HCT116 (cell line): Measurements from ENCODE around the gene LRRC9. TPM values are rescaled to one million over a fixed set of nuclear protein-coding genes. Genes with fewer than 3 reads are reported as not detected.

Experiments
- ATAC-seq: fragments of 200-7000 bp; cut with Tn5 transposase; 2 replicates; pipeline ENCODE4 v1.9.1; 2020; ENCODE audit warnings: mild to moderate bottlenecking, moderate library complexity
- BruUV-seq: library from RNA; stranded (reverse); fragments of 400-500 nt; replicated peaks from 2 replicates; lab custom pipeline; 2021; lab: Mats Ljungman, UMichigan
- CTCF ChIA-PET: fragments of 300-600 bp; sonication (Branson Sonifier 250); formaldehyde crosslinking; loops from one replicate; lab custom pipeline; 2021; ENCODE audit warnings: antibody characterized with exemption; lab: Charles Lee
- POLR2A ChIA-PET: fragments of 300-600, 350-600 bp; sonication (Branson Sonifier 250); formaldehyde crosslinking; loops from one replicate; lab custom pipeline; 2021; ENCODE audit warnings: antibody characterized with exemption; lab: Charles Lee
- RAD21 ChIA-PET, 2 experiments: fragments of 300-600 bp; sonication (Branson Sonifier 250); formaldehyde crosslinking; loops; one replicate each; lab custom pipeline; 2023; ENCODE audit warnings: low total read pairs in 2 of 2; ENCODE audit not compliant: uncharacterized antibody in 2 of 2, unreplicated experiment in 2 of 2, low non-redundant PET in 1 of 2; lab: Charles Lee
- DNase-seq: peaks from one replicate; pipeline ENCODE4 v3.0.0-alpha.2; 2010; ENCODE audit warnings: low read depth, low spot score
- H2AFZ ChIP-seq: fragments of 200-600 bp; shearing (Covaris generic), sonication (generic); 2 replicates; pipeline ENCODE4 v1.6.1; 2017; ENCODE audit warnings: low read depth, mixed run types, mixed read lengths, antibody characterized with exemption, low read length; ENCODE audit not compliant: poor library complexity, severe bottlenecking
- H3K27ac ChIP-seq: 2 replicates; pipeline ENCODE4 v1.5.1; 2012; ENCODE audit warnings: low read depth, low read length
- H3K27me3 ChIP-seq: fragments of 200-600 bp; sonication (generic); 2 replicates; pipeline ENCODE4 v1.6.1; 2016; ENCODE audit warnings: mixed run types, low read length, mixed read lengths; ENCODE audit not compliant: insufficient read depth
- H3K36me3 ChIP-seq, 2 experiments: fragments of 200-500 bp in 1 of 2; fragments of 200-600 bp in 1 of 2; sonication (Bioruptor generic) in 1 of 2; sonication (generic) in 1 of 2; 2 replicates each; pipeline versions ENCODE4 v1.5.1 to v1.6.1; 2014 to 2016; ENCODE audit warnings: low read length in 2 of 2, inconsistent platforms in 1 of 2, mixed read lengths in 1 of 2, mixed run types in 1 of 2; ENCODE audit not compliant: insufficient read depth in 2 of 2, control insufficient read depth in 1 of 2
- H3K4me1 ChIP-seq, 2 experiments: fragments of 200-600 bp in 1 of 2; sonication (generic) in 1 of 2; 2 replicates each; pipeline versions ENCODE4 v1.5.1 to v1.6.1; 2012 to 2017; ENCODE audit warnings: low read length in 2 of 2, inconsistent platforms in 1 of 2, mild to moderate bottlenecking in 1 of 2, mixed read lengths in 1 of 2, mixed run types in 1 of 2, moderate library complexity in 1 of 2; ENCODE audit not compliant: insufficient read depth in 2 of 2, control insufficient read depth in 1 of 2
- H3K4me2 ChIP-seq: fragments of 200-600 bp; sonication (generic); 2 replicates; pipeline ENCODE4 v1.6.1; 2017; ENCODE audit warnings: mixed run types, low read length, mixed read lengths
- H3K4me3 ChIP-seq, 2 experiments: fragments of 200-600 bp in 1 of 2; sonication (generic) in 1 of 2; replicated peaks in 1 of 2; 2 replicates each; pipeline ENCODE4 v1.5.1; 2011 to 2016; ENCODE audit warnings: low read length in 2 of 2, control low read depth in 1 of 2, low read depth in 1 of 2, mild to moderate bottlenecking in 1 of 2, mixed read lengths in 1 of 2, mixed run types in 1 of 2
- H3K79me2 ChIP-seq: fragments of 200-600 bp; sonication (generic); 2 replicates; pipeline ENCODE4 v1.6.1; 2017; ENCODE audit warnings: mild to moderate bottlenecking, mixed run types, low read length, moderate library complexity, mixed read lengths; ENCODE audit not compliant: insufficient read depth
- H3K9ac ChIP-seq: fragments of 200-600 bp; sonication (generic); 2 replicates; pipeline ENCODE4 v1.6.1; 2016; ENCODE audit warnings: low read length, mixed read lengths
- H3K9me2 ChIP-seq: fragments of 200-600 bp; sonication (generic), shearing (Covaris generic); 2 replicates; pipeline ENCODE4 v1.6.1; 2017; ENCODE audit warnings: mixed run types, mild to moderate bottlenecking, moderate library complexity; ENCODE audit not compliant: insufficient read depth
- H3K9me3 ChIP-seq, 2 experiments: fragments of 200-500 bp in 1 of 2; fragments of 200-600 bp in 1 of 2; sonication (Bioruptor generic) in 1 of 2; sonication (generic) in 1 of 2; 2 replicates each; pipeline ENCODE4 v1.6.1; 2014 to 2017; ENCODE audit warnings: low read length in 2 of 2, mixed read lengths in 2 of 2, inconsistent platforms in 1 of 2, low read depth in 1 of 2, mild to moderate bottlenecking in 1 of 2, mixed run types in 1 of 2, moderate library complexity in 1 of 2; ENCODE audit not compliant: control insufficient read depth in 1 of 2, insufficient read depth in 1 of 2
- H4K20me1 ChIP-seq: fragments of 200-600 bp; sonication (generic), shearing (Covaris generic); 2 replicates; pipeline ENCODE4 v1.6.1; 2017; ENCODE audit warnings: mixed run types, mild to moderate bottlenecking, moderate library complexity; ENCODE audit not compliant: insufficient read depth
- ATF3 ChIP-seq: IDR thresholded peaks from 2 replicates; pipeline ENCODE4 v1.6.1; 2012
- CEBPB ChIP-seq: IDR thresholded peaks from 2 replicates; pipeline ENCODE4 v1.6.1; 2012; ENCODE audit warnings: low read depth
- CTCF ChIP-seq, 3 experiments: fragments of 200-600 bp in 1 of 3; sonication (generic) in 1 of 3; IDR thresholded peaks in 2 of 3; conservative IDR thresholded peaks in 1 of 3; 2 replicates each; pipeline ENCODE4 v1.5.1; 2012 to 2017; ENCODE audit warnings: low read depth in 2 of 3, low read length in 2 of 3, antibody characterized with exemption in 1 of 3, borderline replicate concordance in 1 of 3, control low read depth in 1 of 3, mild to moderate bottlenecking in 1 of 3, mixed read lengths in 1 of 3, mixed run types in 1 of 3, moderate library complexity in 1 of 3; ENCODE audit not compliant: insufficient read depth in 1 of 3
- EGR1 ChIP-seq: IDR thresholded peaks from 2 replicates; pipeline ENCODE4 v1.6.1; 2012; ENCODE audit warnings: low read depth
- ELF1 ChIP-seq: IDR thresholded peaks from 2 replicates; pipeline ENCODE4 v1.6.1; 2012; ENCODE audit warnings: low read depth, borderline replicate concordance
- EZH2 ChIP-seq: fragments of 200-600 bp; sonication (generic); IDR thresholded peaks from 2 replicates; pipeline ENCODE4 v1.6.1; 2017; ENCODE audit warnings: antibody characterized with exemption, mixed run types
- EZH2phosphoT487 ChIP-seq: fragments of 200-600 bp; IDR thresholded peaks from 2 replicates; pipeline ENCODE4 v1.6.1; 2018; ENCODE audit warnings: antibody characterized with exemption, borderline replicate concordance
- FOSL1 ChIP-seq: IDR thresholded peaks from 2 replicates; pipeline ENCODE4 v1.6.1; 2012; ENCODE audit warnings: low read depth
- JUND ChIP-seq: IDR thresholded peaks from 2 replicates; pipeline ENCODE4 v1.6.1; 2012
- MAX ChIP-seq: IDR thresholded peaks from 2 replicates; pipeline ENCODE4 v1.6.1; 2012
- POLR2A ChIP-seq: IDR thresholded peaks from 2 replicates; pipeline ENCODE4 v1.7.0; 2011; ENCODE audit warnings: borderline replicate concordance; ENCODE audit not compliant: insufficient read depth, insufficient read length; ENCODE audit errors: extremely low read depth
- POLR2AphosphoS5 ChIP-seq: IDR thresholded peaks from 2 replicates; pipeline ENCODE4 v1.6.1; 2011; ENCODE audit warnings: mild to moderate bottlenecking, low read depth, low read length, moderate library complexity
- REST ChIP-seq: IDR thresholded peaks from 2 replicates; pipeline ENCODE4 v1.6.1; 2012; ENCODE audit warnings: low read depth
- SIN3A ChIP-seq: IDR thresholded peaks from 2 replicates; pipeline ENCODE4 v1.6.1; 2012; ENCODE audit warnings: low read depth
- SP1 ChIP-seq: IDR thresholded peaks from 2 replicates; pipeline ENCODE4 v1.6.1; 2012; ENCODE audit warnings: low read depth
- SRF ChIP-seq: IDR thresholded peaks from 2 replicates; pipeline ENCODE4 v1.6.1; 2012; ENCODE audit warnings: low read depth
- TCF7L2 ChIP-seq: IDR thresholded peaks from 2 replicates; pipeline ENCODE4 v1.7.0; 2011; ENCODE audit warnings: borderline replicate concordance, inconsistent platforms; ENCODE audit not compliant: insufficient read depth, insufficient read length; ENCODE audit errors: extremely low read depth
- YY1 ChIP-seq: IDR thresholded peaks from 2 replicates; pipeline ENCODE4 v1.6.1; 2011; ENCODE audit warnings: low read length, low read depth, moderate library complexity, mild to moderate bottlenecking; ENCODE audit not compliant: insufficient replicate concordance; ENCODE audit errors: extremely low read depth
- ZFX ChIP-seq: fragments of 450-650 bp; IDR thresholded peaks from 2 replicates; pipeline ENCODE4 v1.6.1; 2017
- ZNF274 ChIP-seq: fragments of 200-500 bp; sonication (Bioruptor generic); IDR thresholded peaks from 2 replicates; pipeline ENCODE4 v1.6.1; 2014; ENCODE audit warnings: mild to moderate bottlenecking, low read depth, low read length, inconsistent platforms
- intact Hi-C: fragments of 100-400 bp; cut with micrococcal nuclease; formaldehyde crosslinking; loops from 2 replicates; pipeline ENCODE4 v1.10.0; 2022
- total RNA-seq: library from RNA; stranded (reverse); gene quantifications from one replicate; pipeline ENCODE4 v1.2.1, GENCODE V29; 2021; ENCODE audit not compliant: unreplicated experiment

Gene LRRC9
- total RNA-seq, 1 experiment from 2014 or later, result not detected

- DNase-seq (peak; percentile 98), ATAC-seq (peak; percentile 94)
- Histone ChIP-seq H3K9me2 (no peaks in the 10 kb centered on the region), H3K4me1 (peaks cover 12 to 24% of the 10 kb centered on the region in 2 experiments), H3K9me3 (no peaks in the 10 kb centered on the region), H3K27me3 (no peaks in the 10 kb centered on the region), H4K20me1 (no peaks in the 10 kb centered on the region), H3K36me3 (no peaks in the 10 kb centered on the region), H3K27ac (peak within 1 kb of the TSS; percentile 96), H3K9ac (peak within 1 kb of the TSS; percentile 90), H2AFZ (peak within 1 kb of the TSS; percentile 40), H3K4me2 (peak within 1 kb of the TSS; percentile 89), H3K79me2 (peaks cover 47% of the 10 kb centered on the region), H3K4me3 (peak within 1 kb of the TSS; percentile 67 to 75)
- POLR2A ChIA-PET, result no interaction called here
- intact Hi-C loops, result loop anchor here (1.0 to 2.0 kb wide), 2 partner anchors 73 to 156 kb away; partner anchors contain the start of gene DHRS7
- CTCF ChIA-PET, result no interaction called here
- BruUV-seq, result no TSS peak
- RAD21 ChIA-PET, result no interaction called here
- TF ChIP-seq YY1 (peak; percentile 94), EZH2 (no peak), SP1 (peak; percentile 69), POLR2AphosphoS5 (peak; percentile 98), TCF7L2 (peak; percentile 25), CTCF (IDR thresholded peaks at IDR 0.05 in 2 of 3, conservative IDR thresholded peaks at IDR 0.05 in 1 of 3; ENCODE audit: borderline replicate concordance in 1 of 3, insufficient read depth in 1 of 3, low read depth in 2 of 3, low read length in 2 of 3) (no peak), SIN3A (peak; percentile 93), REST (no peak), CEBPB (peak; percentile 88), EZH2phosphoT487 (no peak), MAX (peak; percentile 94), JUND (no peak), POLR2A (peak; percentile 92), EGR1 (no peak; the same call in 1 of the 2 replicates), FOSL1 (no peak), ATF3 (no peak), ELF1 (no peak), ZFX (peak; percentile 98), ZNF274 (no peak), SRF (no peak)
Measured at GRCh38 chr14:60091550-60092525, 171.9 kb downstream of the LRRC9 start, which contains the start of gene PCNX4. Gene PCNX4, plus strand, starts transcription at chr14:60091923. Its CDS starts 15,716 bp downstream, at chr14:60107639.
